K562 (cell line): ENCODE measurements around the gene RHO. TPM values are rescaled to one million over a fixed set of nuclear protein-coding genes. Genes with fewer than 3 reads are reported as not detected.
A peak's percentile ranks its signal among the peaks of the same experiment; 100 is the strongest.

ENCODE experiments used
- ATAC-seq: fragments of 200-7000 bp; cut with Tn5 transposase; 3 replicates; pipeline ENCODE4 v1.9.1; 2020; ENCODE audit warnings: moderate library complexity
- BruUV-seq: library from RNA; stranded (reverse); fragments of 400-500 nt; replicated peaks from 2 replicates; lab custom pipeline; 2021; lab: Mats Ljungman, UMichigan
- CTCF ChIA-PET: fragments of 300-600 bp; formaldehyde crosslinking; extraction: SDS; loops from one replicate; lab custom pipeline; 2021; ENCODE audit warnings: low intra/inter-chr PET ratio; lab: Yijun Ruan, JAX
- POLR2A ChIA-PET: fragments of 300-600, 350-650 bp; sonication (Branson Sonifier 250); formaldehyde crosslinking; extraction: SDS; loops from one replicate; lab custom pipeline; 2021; ENCODE audit warnings: antibody characterized with exemption, inconsistent platforms; lab: Yijun Ruan, JAX
- DNase-seq, 4 experiments: peaks; one replicate each; pipeline versions ENCODE4 v3.0.0 to v3.0.0-alpha.2; 2011 to 2018; ENCODE audit warnings: low spot score in 3 of 4, mixed read lengths in 3 of 4; ENCODE audit errors: extremely low read depth in 1 of 4
- FAIRE-seq: peaks from 2 replicates; lab custom pipeline; 2011; peaks lifted over from hg19 to GRCh38; lab: Jason Lieb, UNC
- H2AFZ ChIP-seq: 2 replicates; pipeline ENCODE4 v1.6.0; 2011; ENCODE audit warnings: low read depth, low read length, control low read depth, inconsistent platforms
- H3K27ac ChIP-seq: fragments of 200-600 bp; 3 replicates; pipeline ENCODE4 v1.8.0; 2011; ENCODE audit warnings: low read depth, mild to moderate bottlenecking, control low read depth, inconsistent platforms, low read length, moderate library complexity, mixed read lengths; ENCODE audit errors: extremely low read depth
- H3K27me3 ChIP-seq, 2 experiments: fragments of 300-600 bp in 1 of 2; 2 replicates in 1 of 2; 3 replicates in 1 of 2; pipeline versions ENCODE4 v1.6.0 to v1.8.0; 2011; ENCODE audit warnings: inconsistent platforms in 2 of 2, low read length in 2 of 2, mild to moderate bottlenecking in 1 of 2, mixed read lengths in 1 of 2, moderate library complexity in 1 of 2; ENCODE audit not compliant: control insufficient read depth in 2 of 2, insufficient read depth in 2 of 2
- H3K36me3 ChIP-seq: fragments of 300-600 bp; 3 replicates; pipeline ENCODE4 v1.8.0; 2011; ENCODE audit warnings: mild to moderate bottlenecking, low read length, inconsistent platforms; ENCODE audit not compliant: control insufficient read depth, insufficient read depth
- H3K4me1 ChIP-seq, 2 experiments: fragments of 200-600 bp in 1 of 2; replicated peaks in 1 of 2; 2 replicates in 1 of 2; 3 replicates in 1 of 2; pipeline versions ENCODE4 v1.5.1 to v1.8.0; 2011; ENCODE audit warnings: inconsistent platforms in 2 of 2, low read length in 2 of 2, mild to moderate bottlenecking in 1 of 2, mixed read lengths in 1 of 2, moderate library complexity in 1 of 2; ENCODE audit not compliant: control insufficient read depth in 2 of 2, insufficient read depth in 2 of 2
- H3K4me2 ChIP-seq: 2 replicates; pipeline ENCODE4 v1.6.1; 2011; ENCODE audit warnings: low read length, control low read depth, inconsistent platforms, mixed read lengths; ENCODE audit not compliant: insufficient read depth
- H3K4me3 ChIP-seq: fragments of 200-600 bp; sonication (generic), shearing (Covaris generic); 2 replicates; pipeline ENCODE4 v1.5.1; 2016; ENCODE audit warnings: control low read depth, inconsistent platforms
- H3K79me2 ChIP-seq: fragments of 200-600 bp; 3 replicates; pipeline ENCODE4 v1.8.0; 2011; ENCODE audit warnings: low read length, inconsistent platforms; ENCODE audit not compliant: control insufficient read depth, insufficient read depth
- H3K9ac ChIP-seq, 2 experiments: 2 replicates each; pipeline versions ENCODE4 v1.6.0 to v1.6.1; 2011; ENCODE audit warnings: low read depth in 2 of 2, low read length in 2 of 2, control low read depth in 1 of 2, inconsistent platforms in 1 of 2, mild to moderate bottlenecking in 1 of 2, mixed read lengths in 1 of 2; ENCODE audit not compliant: insufficient read depth in 1 of 2
- H3K9me1 ChIP-seq: one replicate; pipeline ENCODE4 v1.6.0; 2011; ENCODE audit warnings: inconsistent platforms, mild to moderate bottlenecking, low read length, moderate library complexity; ENCODE audit not compliant: control insufficient read depth, insufficient read depth
- H3K9me3 ChIP-seq: replicated peaks from 2 replicates; pipeline ENCODE4 v1.5.1; 2011; ENCODE audit warnings: low read depth, low read length, inconsistent platforms; ENCODE audit not compliant: control insufficient read depth, insufficient read depth
- H4K20me1 ChIP-seq: replicated peaks from 2 replicates; pipeline ENCODE4 v1.6.1; 2011; ENCODE audit warnings: low read length, inconsistent platforms, mixed read lengths; ENCODE audit not compliant: control insufficient read depth, insufficient read depth
- ELF1 ChIP-seq: fragments of 200-800 bp; sonication (Bioruptor generic); IDR thresholded peaks from 2 replicates; pipeline ENCODE4 v1.6.1; 2016; ENCODE audit warnings: missing genetic modification characterization, missing compliant biosample characterization
- RBM25 ChIP-seq: fragments of 200-400 bp; formaldehyde crosslinking; IDR thresholded peaks from 2 replicates; pipeline ENCODE4 v1.6.1; 2018; ENCODE audit warnings: low read length, low read depth, moderate library complexity; ENCODE audit not compliant: severe bottlenecking
- RFX7 ChIP-seq: fragments of 250-450 bp; sonication (Bioruptor Pico); IDR thresholded peaks from 2 replicates; pipeline ENCODE4 v1.5.1; 2021; ENCODE audit warnings: mild to moderate bottlenecking
- THAP7 ChIP-seq: fragments of 250-450 bp; sonication (Bioruptor Pico); IDR thresholded peaks from 2 replicates; pipeline ENCODE4 v1.5.0; 2021
- ZNF146 ChIP-seq: IDR thresholded peaks from one replicate; pipeline ENCODE4 v1.6.1; 2018; ENCODE audit warnings: missing compliant biosample characterization; ENCODE audit not compliant: unreplicated experiment
- WGBS: fragments of 100-300 bp; shearing (Covaris generic); methylation state at CpG from one replicate; pipeline ENCODE4 v1.1.6; 2016; ENCODE audit warnings: low coverage, mixed read lengths; ENCODE audit not compliant: insufficient coverage; ENCODE audit errors: missing lambda C conversion rate; 5-methylcytosine and 5-hydroxymethylcytosine counted together
- in situ Hi-C: fragments of 300-500 bp; cut with MboI; formaldehyde crosslinking; loops from 4 replicates; pipeline ENCODE4 v1.15.0; 2018; ENCODE audit warnings: inconsistent platforms, mixed read lengths
- intact Hi-C: fragments of 100-400 bp; cut with micrococcal nuclease; formaldehyde crosslinking; loops from 2 replicates; pipeline ENCODE4 v1.14.2; 2022
- polyA plus RNA-seq, 8 experiments: library from polyadenylated mRNA; depleted of rRNA in 4 of 8; stranded (reverse) in 5 of 8; unstranded in 3 of 8; fragments of >200 nt; fragmentation: Nextera tagmentation in 2 of 8; fragmentation: Illumina TruSeq in 1 of 8; extraction: Ambion mirVana in 2 of 8; extraction: Trizol in 1 of 8; gene quantifications; 2 replicates each; pipeline versions ENCODE4 v1.2.1 to v1.2.3, GENCODE V29; 2011 to 2014; ENCODE audit warnings: inconsistent platforms in 1 of 8, missing spikeins in 1 of 8
- total RNA-seq, 7 experiments: library from RNA; depleted of rRNA in 6 of 7; stranded (reverse); fragments of >200 nt in 6 of 7; fragmentation: Illumina TruSeq in 2 of 7; extraction: Trizol in 2 of 7; gene quantifications; 2 replicates each; pipeline versions ENCODE4 v1.2.1 to v1.2.3, GENCODE V29; 2011 to 2021; ENCODE audit warnings: low replicate concordance in 1 of 7

Gene RHO
- total and polyA plus RNA-seq, 9 of the 15 experiments (the other 6 are each of a cell fraction or from before 2014, with no cell fraction given): not detected

DNA sequence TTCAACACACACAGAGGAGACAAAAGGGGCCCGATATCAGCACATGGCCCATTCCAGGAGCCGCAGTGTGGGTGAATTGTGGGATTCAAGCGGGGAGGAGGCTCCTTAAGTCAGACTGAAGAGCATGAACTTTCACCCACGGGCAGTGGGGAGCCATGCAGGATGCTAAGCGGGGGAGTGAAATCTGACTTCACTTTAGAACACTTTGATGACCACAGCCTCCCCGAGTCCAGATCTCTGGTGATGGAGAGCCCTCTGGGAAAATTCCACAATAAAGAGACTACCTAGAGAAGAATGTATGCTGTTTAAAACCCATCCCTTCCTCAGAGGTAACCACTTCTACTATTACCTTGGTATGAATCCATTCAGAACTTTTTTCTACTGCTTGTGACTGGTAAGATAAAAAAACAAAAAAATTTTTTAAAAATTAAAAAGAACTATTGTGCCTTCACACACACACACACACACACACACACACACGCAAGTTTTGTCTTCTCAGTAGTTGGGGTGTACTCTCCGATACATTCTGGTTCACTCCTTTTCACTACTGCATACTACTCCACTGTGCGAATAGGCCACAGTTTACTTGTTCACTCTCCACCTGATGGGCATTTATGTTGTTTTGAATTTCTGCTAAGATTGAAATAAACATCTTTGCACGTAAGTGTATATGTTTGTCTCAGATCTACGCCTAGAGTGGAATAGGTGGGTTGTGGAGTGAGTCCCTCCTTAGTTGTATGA, 12.5 kb downstream of the RHO start:
- POLR2A ChIA-PET: interaction anchor here (0.7 kb wide), 1 partner anchor 352 kb away, joined by 3 read pairs; no protein-coding TSS in a partner anchor
- DNase-seq (no peak), FAIRE-seq (no peak)
- Histone ChIP-seq H3K79me2 (no peaks in the 10 kb centered on the region), H3K4me3 (no peak overlapping the region), H4K20me1 (no peaks in the 10 kb centered on the region), H3K4me2 (no peak overlapping the region), H2AFZ (no peak overlapping the region), H3K4me1 (peaks cover 0 to 11% of the 10 kb centered on the region in 2 experiments; a peak in 3 of 5 replicates), H3K9me3 (no peaks in the 10 kb centered on the region), H3K36me3 (no peaks in the 10 kb centered on the region), H3K27me3 (no peaks in the 10 kb centered on the region; a peak in 1 of 5 replicates)
- in situ Hi-C loops: no loop called here
- WGBS: 24% methylated on average over 11 of the region's 11 CpGs
- CTCF ChIA-PET: no interaction called here
- TF ChIP-seq RBM25: peak; percentile 16
- TF ChIP-seq THAP7: no peak
- no peak for TF ChIP-seq ELF1 (tag)
- TF ChIP-seq RFX7: no peak
- TF ChIP-seq ZNF146: peak; percentile 92
- TF ChIP-seq, all 486 proteins: peak for 2
- no peak overlapping the region for H3K9ac ChIP-seq
- H3K9me1 ChIP-seq: no peaks in the 10 kb centered on the region
- ATAC-seq: no peak
- no TSS peak for BruUV-seq
- no peak overlapping the region for H3K27ac ChIP-seq
- intact Hi-C loops: no loop called here
